Measurements from ENCODE around the gene PPP1CC.

GRCh38 chr12:110742096-110742717, 484 bp downstream of the PPP1CC start:
- no peak for TF ChIP-seq CTCF (IDR thresholded peaks at IDR 0.05)
- no peak for TF ChIP-seq POLR2A (IDR thresholded peaks at IDR 0.05)

Data from uterus (tissue), 2 donors.